ENCODE results near the gene WFDC8.

WFDC8 gene

GRCh38 chr20:45548410-45548809 lies 30.7 kb downstream of the WFDC8 start:
- DNase-seq (ENCODE audit: low spot score): no peak

- no peak for DNase-seq (ENCODE audit: low spot score)
Observed at GRCh38 chr20:45547206-45547770, 31.8 kb downstream of the WFDC8 start, which contains the start of gene EPPIN. Gene EPPIN (minus strand): TSS chr20:45547401. CDS start chr20:45547357, 44 bp downstream.

- peak; percentile 14 for DNase-seq (ENCODE audit: low spot score)
Observed at GRCh38 chr20:45545754-45546453, 33.2 kb downstream of the WFDC8 start.

GRCh38 chr20:45545351-45545750 lies 33.7 kb downstream of the WFDC8 start:
- no peak for DNase-seq (ENCODE audit: low spot score)

- DNase-seq (ENCODE audit: low spot score): no peak
Observed at GRCh38 chr20:45539382-45539781, 39.7 kb downstream of the WFDC8 start, which contains the start of gene WFDC6. Gene WFDC6 (minus strand): TSS chr20:45539482. CDS start chr20:45539407, 75 bp downstream.

- DNase-seq (ENCODE audit: low spot score): no peak
Observed at GRCh38 chr20:45538209-45538799, 40.8 kb downstream of the WFDC8 start.

- no peak for DNase-seq (ENCODE audit: low spot score)
Observed at GRCh38 chr20:45527294-45527693, 51.8 kb downstream of the WFDC8 start.

GRCh38 chr20:45523821-45524220 lies 55.3 kb downstream of the WFDC8 start:
- no peak for DNase-seq (ENCODE audit: low spot score)

GRCh38 chr20:45518282-45518681 lies 60.8 kb downstream of the WFDC8 start:
- no peak for DNase-seq (ENCODE audit: low spot score)

GRCh38 chr20:45515147-45515913 lies 63.8 kb downstream of the WFDC8 start, which contains the start of gene SPINT3:
Gene SPINT3 (minus strand): TSS chr20:45515622. CDS start chr20:45515608, 14 bp downstream.
- DNase-seq (ENCODE audit: low spot score): no peak

GRCh38 chr20:45510242-45510862 lies 68.7 kb downstream of the WFDC8 start:
- DNase-seq (ENCODE audit: low spot score): no peak

GRCh38 chr20:45509091-45509490 lies 70.0 kb downstream of the WFDC8 start:
- DNase-seq (ENCODE audit: low spot score): no peak

GRCh38 chr20:45508068-45508886 lies 70.8 kb downstream of the WFDC8 start:
- no peak for DNase-seq (ENCODE audit: low spot score)

- DNase-seq (ENCODE audit: low spot score): no peak
Observed at GRCh38 chr20:45507011-45507820, 71.9 kb downstream of the WFDC8 start.

GRCh38 chr20:45506398-45506797 lies 72.7 kb downstream of the WFDC8 start:
- DNase-seq (ENCODE audit: low spot score): no peak

- no peak for DNase-seq (ENCODE audit: low spot score)
Observed at GRCh38 chr20:45503403-45503802, 75.7 kb downstream of the WFDC8 start.

- no peak for DNase-seq (ENCODE audit: low spot score)
Observed at GRCh38 chr20:45502561-45502960, 76.5 kb downstream of the WFDC8 start.

All from AG08396 (cell line).